K562 (cell line): ENCODE results near the gene ZSWIM6. TPM values are rescaled to one million over a fixed set of nuclear protein-coding genes. Genes with fewer than 3 reads are reported as not detected.

Experiments
- BDP1 ChIP-seq: IDR thresholded peaks from 3 replicates; pipeline ENCODE4 v1.6.1; 2011; ENCODE audit not compliant: insufficient read length, insufficient read depth
- BRCA1 ChIP-seq, 2 experiments: fragments of 450-650 bp in 1 of 2; sonication (generic) in 1 of 2; formaldehyde crosslinking in 1 of 2; IDR thresholded peaks; 2 replicates each; pipeline versions ENCODE4 v1.5.0 to v1.6.1; 2017 to 2020; ENCODE audit warnings: mild to moderate bottlenecking in 1 of 2, missing genetic modification reagents in 1 of 2
- CBX5 ChIP-seq: IDR thresholded peaks from 2 replicates; pipeline ENCODE4 v1.6.1; 2014; ENCODE audit warnings: low read depth, borderline replicate concordance
- DDX20 ChIP-seq: fragments of 450-650 bp; IDR thresholded peaks from 2 replicates; pipeline ENCODE4 v1.6.1; 2016; ENCODE audit warnings: missing genetic modification characterization, low read depth, mild to moderate bottlenecking, missing compliant biosample characterization, moderate library complexity
- ELF1 ChIP-seq: fragments of 200-800 bp; sonication (Bioruptor generic); IDR thresholded peaks from 2 replicates; pipeline ENCODE4 v1.6.1; 2016; ENCODE audit warnings: missing genetic modification characterization, missing compliant biosample characterization
- FOXM1 ChIP-seq, 2 experiments: fragments of 450-650 bp in 1 of 2; sonication (generic) in 1 of 2; formaldehyde crosslinking in 1 of 2; IDR thresholded peaks; 2 replicates each; pipeline versions ENCODE4 v1.6.1 to v1.9.0; 2017 to 2022; ENCODE audit warnings: low read depth in 2 of 2, mild to moderate bottlenecking in 2 of 2, missing genetic modification reagents in 1 of 2, moderate library complexity in 1 of 2
- GTF2A2 ChIP-seq: IDR thresholded peaks from 2 replicates; pipeline ENCODE4 v1.6.1; 2016; ENCODE audit warnings: mild to moderate bottlenecking, missing genetic modification characterization, missing compliant biosample characterization
- MCM2 ChIP-seq: fragments of 450-650 bp; IDR thresholded peaks from 2 replicates; pipeline ENCODE4 v1.6.1; 2017; ENCODE audit warnings: low read depth, mild to moderate bottlenecking
- NBN ChIP-seq: fragments of 450-650 bp; IDR thresholded peaks from 2 replicates; pipeline ENCODE4 v1.6.1; 2016; ENCODE audit warnings: low read depth, mild to moderate bottlenecking
- NRF1 ChIP-seq, 2 experiments: fragments of 450-650 bp; IDR thresholded peaks in 1 of 2; conservative IDR thresholded peaks in 1 of 2; 2 replicates each; pipeline ENCODE4 v1.6.1; 2014; ENCODE audit warnings: mild to moderate bottlenecking in 2 of 2
- POLR2AphosphoS5 ChIP-seq: IDR thresholded peaks from 2 replicates; pipeline ENCODE4 v1.6.1; 2011; ENCODE audit warnings: mild to moderate bottlenecking, low read depth, low read length, moderate library complexity; ENCODE audit not compliant: control insufficient read depth, insufficient read depth
- POLR2H ChIP-seq: IDR thresholded peaks from 2 replicates; pipeline ENCODE4 v1.6.1; 2016; ENCODE audit warnings: missing genetic modification characterization, low read depth, mild to moderate bottlenecking, control low read depth, missing compliant biosample characterization, moderate library complexity
- POLR3A ChIP-seq: IDR thresholded peaks from 2 replicates; pipeline ENCODE4 v1.6.1; 2011; ENCODE audit warnings: borderline replicate concordance, mild to moderate bottlenecking, moderate library complexity; ENCODE audit not compliant: insufficient read length, insufficient read depth; ENCODE audit errors: extremely low read depth
- PTRF ChIP-seq: fragments of 450-650 bp; IDR thresholded peaks from 2 replicates; pipeline ENCODE4 v1.6.1; 2016; ENCODE audit warnings: mild to moderate bottlenecking, missing genetic modification characterization, missing compliant biosample characterization
- PTTG1 ChIP-seq: fragments of 450-650 bp; IDR thresholded peaks from 2 replicates; pipeline ENCODE4 v1.6.1; 2016; ENCODE audit warnings: low read depth, mild to moderate bottlenecking, missing genetic modification characterization, missing compliant biosample characterization
- SMAD1 ChIP-seq: fragments of 150-350 bp; IDR thresholded peaks from 2 replicates; pipeline ENCODE4 v1.6.1; 2014; ENCODE audit warnings: low read length, low read depth; ENCODE audit not compliant: partially characterized antibody
- TEAD1 ChIP-seq, 2 experiments: fragments of 450-650 bp in 1 of 2; sonication (generic) in 1 of 2; formaldehyde crosslinking; IDR thresholded peaks; 2 replicates each; pipeline versions ENCODE4 v1.4.0 to v1.8.0; 2020 to 2022; ENCODE audit warnings: mild to moderate bottlenecking in 2 of 2, missing genetic modification reagents in 1 of 2
- TEAD2 ChIP-seq: fragments of 450-650 bp; IDR thresholded peaks from 2 replicates; pipeline ENCODE4 v1.6.1; 2016; ENCODE audit warnings: missing genetic modification characterization, control low read depth, missing compliant biosample characterization
- TRIM24 ChIP-seq, 2 experiments: fragments of 450-650 bp; IDR thresholded peaks; 2 replicates each; pipeline ENCODE4 v1.6.1; 2016
- ZNF143 ChIP-seq: sonication (generic); formaldehyde crosslinking; IDR thresholded peaks from 2 replicates; pipeline ENCODE4 v1.9.0; 2022; ENCODE audit warnings: mild to moderate bottlenecking, missing genetic modification reagents
- ZNF583 ChIP-seq: fragments of 250-450 bp; sonication (Bioruptor Pico); IDR thresholded peaks from 2 replicates; pipeline ENCODE4 v1.4.0; 2020
- ZNF584 ChIP-seq: fragments of 200-800 bp; sonication (Bioruptor generic); IDR thresholded peaks from 2 replicates; pipeline ENCODE4 v1.6.1; 2016; ENCODE audit warnings: low read depth, mild to moderate bottlenecking, missing genetic modification characterization, missing compliant biosample characterization
- polyA plus RNA-seq, 8 experiments: library from polyadenylated mRNA; depleted of rRNA in 4 of 8; stranded (reverse) in 5 of 8; unstranded in 3 of 8; fragments of >200 nt; fragmentation: Nextera tagmentation in 2 of 8; fragmentation: Illumina TruSeq in 1 of 8; extraction: Ambion mirVana in 2 of 8; extraction: Trizol in 1 of 8; gene quantifications; 2 replicates each; pipeline versions ENCODE4 v1.2.1 to v1.2.3, GENCODE V29; 2011 to 2014; ENCODE audit warnings: inconsistent platforms in 1 of 8, missing spikeins in 1 of 8
- total RNA-seq, 7 experiments: library from RNA; depleted of rRNA in 6 of 7; stranded (reverse); fragments of >200 nt in 6 of 7; fragmentation: Illumina TruSeq in 2 of 7; extraction: Trizol in 2 of 7; gene quantifications; 2 replicates each; pipeline versions ENCODE4 v1.2.1 to v1.2.3, GENCODE V29; 2011 to 2021; ENCODE audit warnings: low replicate concordance in 1 of 7
- TF ChIP-seq, protein P1 (sequence below): sonication (generic); formaldehyde crosslinking; IDR thresholded peaks from 2 replicates; pipeline ENCODE4 v1.8.0; 2022; ENCODE audit warnings: mild to moderate bottlenecking, missing genetic modification reagents
- TF ChIP-seq, protein P2 (sequence below): IDR thresholded peaks from 2 replicates; pipeline ENCODE4 v1.6.1; 2014; ENCODE audit warnings: antibody characterized with exemption
- TF ChIP-seq, protein P3 (sequence below): IDR thresholded peaks from 3 replicates; pipeline ENCODE4 v1.6.1; 2011; ENCODE audit warnings: borderline replicate concordance, mild to moderate bottlenecking; ENCODE audit not compliant: insufficient read length, insufficient read depth

The ZSWIM6 gene
- total and polyA plus RNA-seq, 9 of the 15 experiments (the other 6 are each of a cell fraction or from before 2014, with no cell fraction given) = 0.81 to 3.2 (median 2.0) TPM

DNA sequence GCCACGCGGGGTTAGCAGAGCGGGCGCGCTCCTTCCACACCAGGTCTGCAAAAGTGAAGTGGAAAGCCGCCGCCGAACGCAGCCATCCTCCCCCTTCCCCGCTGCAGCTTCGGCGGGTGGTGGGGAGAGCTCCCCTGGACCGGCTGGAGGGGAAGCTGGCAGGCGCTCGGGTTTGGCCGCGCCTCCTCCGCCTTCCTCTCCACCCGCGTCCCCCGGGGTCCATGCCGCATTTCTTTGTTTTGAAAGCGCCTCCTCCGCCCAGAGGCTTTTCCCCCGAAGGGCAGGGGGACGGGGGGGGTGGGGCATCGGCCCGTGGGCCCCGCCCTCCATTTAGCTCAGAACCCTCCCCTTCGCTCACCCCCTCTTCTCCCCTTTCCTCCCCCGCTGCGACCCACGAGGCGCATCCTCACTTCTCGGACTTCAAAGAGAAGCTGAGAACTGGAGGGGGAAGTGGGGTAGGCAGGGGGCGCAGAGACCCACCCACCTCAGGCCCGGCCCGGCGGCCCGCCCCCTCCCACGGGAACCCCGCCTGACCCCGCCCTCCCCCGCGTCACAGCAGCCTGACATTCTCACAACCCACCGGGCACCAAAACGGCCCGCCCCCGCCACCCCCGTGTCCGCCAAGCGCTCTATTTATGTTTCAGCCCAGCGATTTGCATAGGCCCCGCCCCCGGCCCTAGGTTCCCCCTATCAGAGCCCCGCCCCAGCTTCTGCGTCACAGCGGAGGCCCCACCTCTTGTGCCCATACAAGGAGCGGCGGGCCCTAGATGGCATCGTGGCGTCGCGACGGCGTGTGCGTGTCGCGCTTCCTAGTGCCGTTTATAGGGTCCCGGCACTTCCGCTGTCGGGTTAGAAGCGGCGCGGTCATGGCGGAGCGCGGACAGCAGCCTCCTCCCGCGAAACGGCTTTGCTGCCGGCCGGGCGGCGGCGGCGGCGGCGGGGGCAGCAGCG lies at the start of gene ZSWIM6 (continued):
- TF ChIP-seq, protein P1, sequence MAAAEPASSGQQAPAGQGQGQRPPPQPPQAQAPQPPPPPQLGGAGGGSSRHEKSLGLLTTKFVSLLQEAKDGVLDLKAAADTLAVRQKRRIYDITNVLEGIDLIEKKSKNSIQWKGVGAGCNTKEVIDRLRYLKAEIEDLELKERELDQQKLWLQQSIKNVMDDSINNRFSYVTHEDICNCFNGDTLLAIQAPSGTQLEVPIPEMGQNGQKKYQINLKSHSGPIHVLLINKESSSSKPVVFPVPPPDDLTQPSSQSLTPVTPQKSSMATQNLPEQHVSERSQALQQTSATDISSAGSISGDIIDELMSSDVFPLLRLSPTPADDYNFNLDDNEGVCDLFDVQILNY (CRISPR knock-in tag) = no peak
- TF ChIP-seq POLR2H (tag) = peak; percentile 77
- TF ChIP-seq, protein P2, sequence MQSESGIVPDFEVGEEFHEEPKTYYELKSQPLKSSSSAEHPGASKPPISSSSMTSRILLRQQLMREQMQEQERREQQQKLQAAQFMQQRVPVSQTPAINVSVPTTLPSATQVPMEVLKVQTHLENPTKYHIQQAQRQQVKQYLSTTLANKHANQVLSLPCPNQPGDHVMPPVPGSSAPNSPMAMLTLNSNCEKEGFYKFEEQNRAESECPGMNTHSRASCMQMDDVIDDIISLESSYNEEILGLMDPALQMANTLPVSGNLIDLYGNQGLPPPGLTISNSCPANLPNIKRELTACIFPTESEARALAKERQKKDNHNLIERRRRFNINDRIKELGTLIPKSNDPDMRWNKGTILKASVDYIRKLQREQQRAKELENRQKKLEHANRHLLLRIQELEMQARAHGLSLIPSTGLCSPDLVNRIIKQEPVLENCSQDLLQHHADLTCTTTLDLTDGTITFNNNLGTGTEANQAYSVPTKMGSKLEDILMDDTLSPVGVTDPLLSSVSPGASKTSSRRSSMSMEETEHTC = no peak
- no peak for TF ChIP-seq GTF2A2 (tag)
- no peak for TF ChIP-seq SMAD1
- peak; percentile 94 for TF ChIP-seq ELF1 (tag)
- TF ChIP-seq PTTG1 (tag) = no peak
- TF ChIP-seq NRF1 (conservative IDR thresholded peaks at IDR 0.05 in 1 of 2, IDR thresholded peaks at IDR 0.05 in 1 of 2) = peak; percentile 27 to 30; a peak in 2 of 4 replicates
- TF ChIP-seq ZNF584 (CRISPR knock-in tag) = no peak
- no peak for TF ChIP-seq BRCA1 (IDR thresholded peaks at IDR 0.05)
- no peak for TF ChIP-seq BRCA1 (CRISPR knock-in tag; IDR thresholded peaks at IDR 0.05)
- peak; percentile 62; the same call in 1 of the 2 replicates for TF ChIP-seq POLR2AphosphoS5
- no peak for TF ChIP-seq TEAD1 (CRISPR knock-in tag; IDR thresholded peaks at IDR 0.05)
- no peak for TF ChIP-seq NBN
- TF ChIP-seq BDP1 = no peak
- no peak for TF ChIP-seq FOXM1 (IDR thresholded peaks at IDR 0.05; ENCODE audit: low read depth)
- no peak for TF ChIP-seq FOXM1 (CRISPR knock-in tag; IDR thresholded peaks at IDR 0.05; ENCODE audit: low read depth)
- TF ChIP-seq TRIM24 (IDR thresholded peaks at IDR 0.05) = no peak
- no peak for TF ChIP-seq ZNF143 (CRISPR knock-in tag)
- TF ChIP-seq POLR3A = no peak
- TF ChIP-seq ZNF583 = no peak
- no peak for TF ChIP-seq TEAD2 (tag)
- TF ChIP-seq CBX5 = no peak
- no peak for TF ChIP-seq DDX20 (tag)
- TF ChIP-seq, protein P3, sequence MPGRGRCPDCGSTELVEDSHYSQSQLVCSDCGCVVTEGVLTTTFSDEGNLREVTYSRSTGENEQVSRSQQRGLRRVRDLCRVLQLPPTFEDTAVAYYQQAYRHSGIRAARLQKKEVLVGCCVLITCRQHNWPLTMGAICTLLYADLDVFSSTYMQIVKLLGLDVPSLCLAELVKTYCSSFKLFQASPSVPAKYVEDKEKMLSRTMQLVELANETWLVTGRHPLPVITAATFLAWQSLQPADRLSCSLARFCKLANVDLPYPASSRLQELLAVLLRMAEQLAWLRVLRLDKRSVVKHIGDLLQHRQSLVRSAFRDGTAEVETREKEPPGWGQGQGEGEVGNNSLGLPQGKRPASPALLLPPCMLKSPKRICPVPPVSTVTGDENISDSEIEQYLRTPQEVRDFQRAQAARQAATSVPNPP = no peak
- no peak for TF ChIP-seq PTRF (tag)
- TF ChIP-seq MCM2 = no peak
